ENCODE measurements around the gene CNNM3. TPM values are rescaled to one million over a fixed set of nuclear protein-coding genes. Genes with fewer than 3 reads are reported as not detected.

Gene CNNM3
- total RNA-seq, 1 donor from 2014 or later, result 6.1 TPM

- Histone ChIP-seq H3K4me3 (ENCODE audit: low read depth, low read length) (no peak overlapping the region), H3K36me3 (ENCODE audit: control insufficient read depth, insufficient read depth, low read length) (no peaks in the 10 kb centered on the region), H3K27me3 (ENCODE audit: control insufficient read depth, insufficient read depth, low read length) (no peaks in the 10 kb centered on the region)
- TF ChIP-seq CTCF (IDR thresholded peaks at IDR 0.05; ENCODE audit: insufficient read depth, low read length, severe bottlenecking), result no peak
- FAIRE-seq (no peak), DNase-seq (ENCODE audit: low read depth) (no peak)
Observed at GRCh38 chr2:96797066-96797625, 18.9 kb upstream of the CNNM3 start.

GRCh38 chr2:96798733-96799622 is 17.1 kb upstream of the CNNM3 start:
- DNase-seq (ENCODE audit: low read depth) (no peak), FAIRE-seq (no peak)
- Histone ChIP-seq H3K4me3 (ENCODE audit: low read depth, low read length) (no peak overlapping the region), H3K36me3 (ENCODE audit: control insufficient read depth, insufficient read depth, low read length) (no peaks in the 10 kb centered on the region), H3K27me3 (ENCODE audit: control insufficient read depth, insufficient read depth, low read length) (no peaks in the 10 kb centered on the region)
- TF ChIP-seq CTCF (IDR thresholded peaks at IDR 0.05; ENCODE audit: insufficient read depth, low read length, severe bottlenecking), result no peak

- no peak for DNase-seq (ENCODE audit: low read depth)
- FAIRE-seq, result no peak
- Histone ChIP-seq H3K4me3 (ENCODE audit: low read depth, low read length) (no peak overlapping the region), H3K36me3 (ENCODE audit: control insufficient read depth, insufficient read depth, low read length) (no peaks in the 10 kb centered on the region), H3K27me3 (ENCODE audit: control insufficient read depth, insufficient read depth, low read length) (no peaks in the 10 kb centered on the region)
- TF ChIP-seq CTCF (IDR thresholded peaks at IDR 0.05; ENCODE audit: insufficient read depth, low read length, severe bottlenecking), result no peak
Observed at GRCh38 chr2:96799623-96799935, 16.5 kb upstream of the CNNM3 start.

- FAIRE-seq, result no peak
- DNase-seq (ENCODE audit: low read depth), result no peak
- Histone ChIP-seq H3K4me3 (ENCODE audit: low read depth, low read length) (no peak overlapping the region), H3K36me3 (ENCODE audit: control insufficient read depth, insufficient read depth, low read length) (no peaks in the 10 kb centered on the region), H3K27me3 (ENCODE audit: control insufficient read depth, insufficient read depth, low read length) (no peaks in the 10 kb centered on the region)
- no peak for TF ChIP-seq CTCF (IDR thresholded peaks at IDR 0.05; ENCODE audit: insufficient read depth, low read length, severe bottlenecking)
Observed at GRCh38 chr2:96800061-96801004, 15.7 kb upstream of the CNNM3 start.

- peak; percentile 52 for DNase-seq (ENCODE audit: low read depth)
- H3K36me3 ChIP-seq (ENCODE audit: control insufficient read depth, insufficient read depth, low read length), result no peaks in the 10 kb centered on the region
- peak; percentile 98 for TF ChIP-seq CTCF (IDR thresholded peaks at IDR 0.05; ENCODE audit: insufficient read depth, low read length, severe bottlenecking)
- H3K27me3 ChIP-seq (ENCODE audit: control insufficient read depth, insufficient read depth, low read length), result no peaks in the 10 kb centered on the region
- H3K4me3 ChIP-seq (ENCODE audit: low read depth, low read length), result no peak overlapping the region
- peak; percentile 93 for FAIRE-seq
Observed at GRCh38 chr2:96801005-96801785, 14.9 kb upstream of the CNNM3 start.
